Astrocyte of the spinal cord (primary cell): ENCODE results near the gene BTF3.

Experiments
- DNase-seq: peaks from one replicate; pipeline ENCODE4 v3.0.0; 2011; ENCODE audit warnings: low read depth, low spot score
- H3K4me3 ChIP-seq: 2 replicates; pipeline ENCODE4 v1.5.1; 2011; ENCODE audit warnings: low read depth, mild to moderate bottlenecking, low read length, moderate library complexity
- in situ Hi-C: cut with HindIII; loops from 2 replicates; pipeline ENCODE4 v1.10.0; 2017; ENCODE audit warnings: low sequenced_read_pairs
- TF ChIP-seq, protein P1 (sequence below): IDR thresholded peaks from 2 replicates; pipeline ENCODE4 v1.5.1; 2012; ENCODE audit warnings: low read depth, mild to moderate bottlenecking, low read length, inconsistent platforms

The BTF3 gene

DNA sequence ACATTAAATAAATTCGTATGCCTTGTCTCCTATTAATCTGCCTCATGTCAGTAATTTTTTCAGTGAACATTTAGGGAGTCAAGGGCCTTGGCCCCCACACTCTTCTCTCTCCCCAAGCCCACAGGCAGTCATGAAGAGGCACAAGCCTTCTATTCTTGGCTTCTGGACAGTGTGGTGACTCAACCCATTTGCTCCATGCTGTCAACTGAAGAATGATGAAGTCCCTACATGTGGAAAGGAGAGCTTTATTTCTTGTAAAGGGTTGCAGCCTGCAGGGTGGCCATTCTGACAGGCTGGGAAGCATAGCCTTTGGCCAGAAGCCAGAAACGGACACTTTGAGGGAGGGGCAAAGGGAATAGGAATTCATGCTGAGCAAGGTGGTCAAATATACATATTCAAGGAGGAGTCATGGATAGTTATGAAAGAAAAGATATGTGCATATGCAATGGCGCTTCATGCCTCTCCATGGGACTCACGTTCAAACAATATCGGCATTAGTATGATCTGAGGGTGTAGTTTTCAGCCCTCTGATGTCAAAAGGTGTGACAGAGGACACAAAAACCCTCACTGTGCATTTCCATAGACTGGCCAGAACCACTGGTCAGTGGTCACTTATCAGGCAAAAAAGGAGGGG is 35.9 kb downstream of the BTF3 start:
- peak; percentile 69 for DNase-seq
- in situ Hi-C loops, result no loop called here

DNA sequence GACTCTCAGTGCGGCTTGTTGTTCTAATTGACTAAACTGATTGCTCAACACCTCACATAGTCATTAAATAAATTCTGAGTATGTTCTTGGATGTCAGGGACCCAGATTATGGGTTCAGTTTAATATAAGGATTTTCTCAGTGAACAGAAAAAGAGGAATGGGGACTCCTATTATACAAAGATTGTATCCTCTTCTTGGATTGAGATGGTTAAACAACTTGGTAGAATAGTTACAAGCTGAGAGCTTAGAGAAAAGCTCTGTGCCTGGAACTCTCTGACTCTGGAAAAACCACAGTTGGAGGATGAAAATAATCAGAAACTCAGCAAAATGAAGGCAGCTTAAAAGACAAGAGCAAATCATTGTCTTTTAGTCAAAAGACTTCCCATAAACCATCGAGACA is 36.7 kb downstream of the BTF3 start:
- no peak overlapping the region for H3K4me3 ChIP-seq
- TF ChIP-seq, protein P1, sequence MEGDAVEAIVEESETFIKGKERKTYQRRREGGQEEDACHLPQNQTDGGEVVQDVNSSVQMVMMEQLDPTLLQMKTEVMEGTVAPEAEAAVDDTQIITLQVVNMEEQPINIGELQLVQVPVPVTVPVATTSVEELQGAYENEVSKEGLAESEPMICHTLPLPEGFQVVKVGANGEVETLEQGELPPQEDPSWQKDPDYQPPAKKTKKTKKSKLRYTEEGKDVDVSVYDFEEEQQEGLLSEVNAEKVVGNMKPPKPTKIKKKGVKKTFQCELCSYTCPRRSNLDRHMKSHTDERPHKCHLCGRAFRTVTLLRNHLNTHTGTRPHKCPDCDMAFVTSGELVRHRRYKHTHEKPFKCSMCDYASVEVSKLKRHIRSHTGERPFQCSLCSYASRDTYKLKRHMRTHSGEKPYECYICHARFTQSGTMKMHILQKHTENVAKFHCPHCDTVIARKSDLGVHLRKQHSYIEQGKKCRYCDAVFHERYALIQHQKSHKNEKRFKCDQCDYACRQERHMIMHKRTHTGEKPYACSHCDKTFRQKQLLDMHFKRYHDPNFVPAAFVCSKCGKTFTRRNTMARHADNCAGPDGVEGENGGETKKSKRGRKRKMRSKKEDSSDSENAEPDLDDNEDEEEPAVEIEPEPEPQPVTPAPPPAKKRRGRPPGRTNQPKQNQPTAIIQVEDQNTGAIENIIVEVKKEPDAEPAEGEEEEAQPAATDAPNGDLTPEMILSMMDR, result no peak
- in situ Hi-C loops, result no loop called here
- no peak for DNase-seq

More for the DNA sequence above, 35.9 kb downstream of the BTF3 start:
- TF ChIP-seq, protein P1, result no peak
- no peak overlapping the region for H3K4me3 ChIP-seq

DNA sequence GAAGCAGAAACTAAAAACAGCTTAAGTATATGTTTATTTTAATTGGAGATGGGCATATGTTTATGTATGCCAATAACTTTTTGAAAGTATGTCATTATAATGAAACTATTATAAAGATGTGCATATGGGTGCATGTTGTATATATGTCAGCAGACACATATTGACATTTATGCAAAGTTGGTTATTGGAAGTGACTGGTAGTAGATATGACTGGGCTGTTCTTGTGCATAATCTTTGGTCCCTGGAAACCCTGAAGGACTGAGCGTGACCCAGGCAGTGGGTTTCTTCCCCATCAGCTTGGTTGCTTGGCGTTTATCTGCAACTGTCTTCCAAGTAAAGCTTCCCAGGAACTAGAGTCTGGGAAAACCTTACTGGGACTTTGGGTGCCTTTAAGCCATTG is 41.5 kb downstream of the BTF3 start:
- no peak for DNase-seq
- no peak overlapping the region for H3K4me3 ChIP-seq
- in situ Hi-C loops, result no loop called here
- TF ChIP-seq, protein P1, result no peak

DNA sequence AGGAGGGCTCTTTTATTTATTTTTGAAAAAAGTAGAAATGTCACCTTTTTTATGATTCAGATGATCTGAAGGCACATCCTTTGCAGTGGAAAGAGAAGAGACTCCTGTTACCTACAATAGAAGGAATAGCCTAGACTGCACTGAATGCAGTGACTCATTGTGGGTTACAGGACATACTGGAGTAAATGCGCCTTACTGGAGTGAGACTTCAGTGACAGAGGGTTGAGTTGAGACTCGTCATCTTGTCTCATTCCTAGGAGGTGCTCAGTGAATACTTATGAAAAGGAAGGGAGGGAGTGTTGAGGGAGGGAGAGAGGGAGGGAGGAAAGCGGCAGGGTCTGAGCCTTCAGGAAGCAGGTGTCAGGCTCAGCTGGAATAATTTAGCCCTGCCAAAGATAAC is 42.0 kb downstream of the BTF3 start:
- in situ Hi-C loops, result no loop called here

DNA sequence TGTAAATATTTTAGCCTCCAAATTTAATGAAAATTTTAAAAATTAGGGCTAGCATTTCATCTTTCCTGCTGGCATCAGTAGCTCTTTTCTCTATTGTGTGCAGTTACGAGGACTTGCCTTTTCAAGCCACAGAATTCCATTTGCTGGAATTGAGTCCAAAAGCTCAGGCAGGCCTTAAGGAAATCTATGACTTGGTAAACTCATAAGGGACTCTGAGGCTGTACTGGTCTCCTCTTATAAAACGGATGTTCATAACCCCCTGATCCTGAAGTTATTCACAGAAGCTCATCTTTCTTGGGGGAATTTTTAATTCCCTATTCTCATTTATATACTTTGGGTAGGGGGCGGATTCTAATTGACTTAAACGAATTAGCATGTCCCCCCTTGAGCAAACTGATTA is 43.8 kb downstream of the BTF3 start:
- in situ Hi-C loops, result no loop called here
- no peak overlapping the region for H3K4me3 ChIP-seq
- peak; percentile 52 for DNase-seq
- TF ChIP-seq, protein P1, result no peak

More for the DNA sequence above, 42.0 kb downstream of the BTF3 start:
- TF ChIP-seq, protein P1, result no peak
- no peak overlapping the region for H3K4me3 ChIP-seq
- peak; percentile 75 for DNase-seq

DNA sequence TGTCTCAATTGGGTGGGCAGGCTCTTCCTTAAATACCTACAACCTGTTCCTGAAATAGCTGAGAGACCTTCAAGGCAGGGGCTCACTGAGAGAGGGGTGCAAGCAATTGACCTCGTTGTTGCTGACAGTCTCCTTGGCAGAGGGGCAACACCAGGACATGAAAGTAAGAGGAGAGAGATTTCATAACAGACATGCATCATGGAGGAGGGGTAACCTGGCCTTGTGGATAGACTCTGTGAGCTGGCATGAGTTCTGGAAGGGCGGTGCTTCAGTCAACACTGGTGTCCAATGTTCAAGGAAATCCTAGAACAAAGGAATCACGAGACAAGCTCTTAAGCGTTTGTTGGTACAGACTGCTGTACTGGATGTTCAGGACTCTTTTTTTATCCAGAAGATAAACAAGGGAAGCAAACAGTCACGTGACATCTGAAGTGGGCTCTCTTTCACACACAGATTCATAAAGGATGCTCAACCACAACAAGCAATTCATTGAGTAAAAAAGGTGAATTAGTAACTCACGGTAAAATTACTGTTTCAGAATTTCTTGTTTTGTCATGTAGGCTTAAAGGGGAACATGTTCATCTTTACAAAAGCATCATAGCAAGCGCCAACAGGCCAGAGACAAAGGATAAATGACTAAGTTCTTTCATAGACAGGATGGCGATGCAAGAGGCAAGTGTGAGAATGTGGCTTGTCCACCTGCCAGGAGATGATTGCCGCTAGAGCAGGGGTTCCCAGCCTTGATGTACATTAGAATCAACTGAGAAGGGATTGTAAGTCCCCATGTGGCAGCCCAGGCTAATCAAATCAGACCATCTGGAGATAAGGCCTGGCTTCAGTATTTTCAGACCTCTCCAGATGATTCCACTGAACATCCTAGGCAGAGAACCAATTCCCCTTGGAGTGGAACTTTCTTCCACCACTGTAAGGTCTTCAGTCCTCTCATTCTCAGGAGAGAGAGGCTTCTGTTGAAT is 46.5 kb downstream of the BTF3 start:
- DNase-seq, result no peak
- H3K4me3 ChIP-seq, result no peak overlapping the region
- TF ChIP-seq, protein P1, result no peak
- in situ Hi-C loops, result no loop called here
